SK-N-MC (cell line): ENCODE measurements around the gene SLC24A1.
"Not testable (repeated sequence)": the region's sequence is repeated elsewhere in the genome, so short reads cannot be mapped to it uniquely, and the experiment has no call there.

ENCODE experiments used
- DNase-seq: peaks from one replicate; pipeline ENCODE4 v3.0.0-alpha.2; 2011; ENCODE audit warnings: low read depth, low spot score
- H3K27ac ChIP-seq: fragments of 200-600 bp; sonication (generic); 2 replicates; pipeline ENCODE4 v1.5.1; 2016; ENCODE audit warnings: mixed run types
- H3K36me3 ChIP-seq: fragments of 200-600 bp; sonication (generic); 2 replicates; pipeline ENCODE4 v1.6.1; 2017; ENCODE audit warnings: antibody characterized with exemption, low read length, mixed read lengths; ENCODE audit not compliant: insufficient read depth
- H3K4me3 ChIP-seq: fragments of 200-600 bp; sonication (generic); 2 replicates; pipeline ENCODE4 v1.5.1; 2016
- H3K9ac ChIP-seq: fragments of 200-600 bp; sonication (generic); 2 replicates; pipeline ENCODE4 v1.8.0; 2017; ENCODE audit warnings: mixed run types, mixed read lengths; ENCODE audit not compliant: insufficient read length
- H3K9me3 ChIP-seq: fragments of 200-600 bp; sonication (generic); 2 replicates; pipeline ENCODE4 v1.6.1; 2017; ENCODE audit warnings: low read depth, mild to moderate bottlenecking, antibody characterized with exemption, low read length, moderate library complexity, mixed read lengths
- EZH2 ChIP-seq: fragments of 200-600 bp; sonication (generic); IDR thresholded peaks from one replicate; pipeline ENCODE4 v1.6.1; 2017; ENCODE audit warnings: antibody characterized with exemption
- FOXP2 ChIP-seq: optimal IDR thresholded peaks from 2 replicates; pipeline ENCODE3; 2011; ENCODE audit warnings: mild to moderate bottlenecking, moderate library complexity; ENCODE audit not compliant: insufficient read depth; ENCODE audit errors: extremely low read length, control extremely low read depth
- POLR2AphosphoS5 ChIP-seq: IDR thresholded peaks from 2 replicates; pipeline ENCODE4 v1.6.1; 2012; ENCODE audit warnings: mild to moderate bottlenecking, low read depth, low read length, borderline replicate concordance

Gene SLC24A1

DNA sequence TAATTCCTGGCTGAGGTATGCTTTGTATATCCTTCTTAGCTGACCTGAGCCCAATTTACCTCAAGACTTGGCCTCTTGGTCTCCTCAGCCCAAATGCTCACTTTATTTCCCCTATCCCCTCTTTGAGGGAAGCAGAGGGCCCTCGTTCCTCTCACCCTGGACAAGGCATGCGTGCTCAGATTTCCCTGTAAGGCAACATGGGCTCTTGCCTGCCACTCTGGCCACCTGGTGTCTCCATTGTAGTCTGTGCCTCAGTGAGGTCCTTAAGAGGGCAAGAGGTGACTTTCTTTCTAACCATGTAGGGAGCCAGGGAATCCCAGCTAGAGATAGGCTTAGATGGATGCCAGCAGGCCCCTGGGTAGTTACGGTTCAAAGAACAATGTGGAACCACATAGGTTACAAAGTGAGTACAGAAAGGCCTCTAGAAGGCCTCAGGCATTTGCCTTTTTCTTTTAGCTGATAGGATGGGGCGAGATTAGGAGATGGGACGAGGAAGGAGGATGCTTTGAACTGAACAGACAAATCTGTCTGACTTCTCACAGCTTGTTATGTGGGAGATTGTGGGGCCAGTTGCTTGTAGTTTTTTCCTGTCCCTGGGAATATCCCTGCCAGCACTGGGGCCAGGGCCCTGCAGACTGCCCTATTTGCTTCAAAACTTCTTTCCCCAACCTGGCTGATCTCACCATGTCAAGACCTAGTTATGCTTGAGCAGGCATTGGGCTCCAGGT lies 9.7 kb upstream of the SLC24A1 start:
- no peak for DNase-seq
- no peak overlapping the region for H3K27ac ChIP-seq
- no peaks in the 10 kb centered on the region for H3K36me3 ChIP-seq
- no peaks in the 10 kb centered on the region for H3K9me3 ChIP-seq
- TF ChIP-seq EZH2 (no peak), FOXP2 (no peak), POLR2AphosphoS5 (no peak)
- H3K4me3 ChIP-seq: peak overlapping the region; percentile 94
- peak overlapping the region; percentile 96 for H3K9ac ChIP-seq

DNA sequence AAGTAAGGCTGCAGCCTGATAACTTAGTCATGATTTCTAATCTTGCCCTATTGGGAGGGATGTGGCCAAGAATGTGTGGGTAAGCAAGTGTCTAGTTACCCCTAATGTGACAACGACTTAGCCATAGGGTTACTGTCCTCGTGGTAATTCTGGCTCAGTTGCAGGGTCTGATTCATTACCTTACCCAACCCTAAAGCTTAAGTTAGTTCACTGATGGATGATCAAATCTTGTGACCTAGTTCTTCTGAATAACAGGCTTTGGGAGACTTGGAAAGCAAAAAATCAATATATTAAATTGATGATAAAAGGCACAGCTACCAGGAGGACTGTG lies 9.2 kb upstream of the SLC24A1 start:
- Histone ChIP-seq H3K36me3 (no peaks in the 10 kb centered on the region), H3K4me3 (no peak overlapping the region), H3K27ac (no peak overlapping the region), H3K9me3 (no peaks in the 10 kb centered on the region), H3K9ac (no peak overlapping the region)
- DNase-seq: no peak
- no peak for TF ChIP-seq EZH2
- TF ChIP-seq POLR2AphosphoS5: no peak
- TF ChIP-seq FOXP2: no peak

DNA sequence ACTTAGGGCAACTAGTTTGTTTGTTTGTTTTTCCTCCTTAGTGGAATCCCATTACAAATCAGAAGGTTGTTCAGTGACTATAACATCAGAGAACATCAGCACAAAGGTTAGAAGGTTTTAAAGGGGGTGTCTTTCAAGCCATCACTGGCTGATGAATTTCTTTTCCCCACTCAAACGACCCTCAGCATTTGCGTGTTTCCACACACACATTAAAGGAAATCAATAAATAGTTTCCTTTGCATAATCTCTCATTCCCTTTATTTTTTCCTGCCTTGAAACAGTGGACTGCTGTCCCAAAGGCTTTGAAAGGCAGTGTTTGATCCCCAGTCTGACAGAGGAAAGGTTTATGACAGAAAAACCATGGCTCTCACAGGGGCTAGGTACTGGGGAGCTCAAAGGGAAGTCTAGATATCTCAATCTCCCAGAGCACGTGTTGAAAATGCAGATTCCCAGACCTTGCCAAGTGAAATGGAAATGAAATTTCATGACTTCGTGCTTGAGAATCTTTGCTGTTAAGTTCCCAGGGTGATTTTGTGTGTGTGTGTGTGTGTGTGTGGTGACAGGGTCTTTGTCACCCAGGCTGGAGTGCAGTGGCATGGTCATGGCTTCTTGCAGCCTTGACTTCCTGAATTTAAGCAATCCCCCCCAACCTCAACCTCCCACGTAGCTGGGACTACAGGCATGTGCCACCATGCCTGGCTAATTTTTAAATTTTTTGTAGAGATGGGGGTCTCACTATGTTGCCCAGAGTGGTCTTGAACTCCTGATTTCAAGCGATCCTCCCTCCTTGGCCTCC lies 8.6 kb upstream of the SLC24A1 start:
- TF ChIP-seq EZH2 (no peak), POLR2AphosphoS5 (no peak)
- no peak overlapping the region for H3K9ac ChIP-seq
- DNase-seq: no peak
- no peaks in the 10 kb centered on the region for H3K36me3 ChIP-seq
- H3K9me3 ChIP-seq: no peaks in the 10 kb centered on the region
- no peak overlapping the region for H3K27ac ChIP-seq
- no peak overlapping the region for H3K4me3 ChIP-seq

DNA sequence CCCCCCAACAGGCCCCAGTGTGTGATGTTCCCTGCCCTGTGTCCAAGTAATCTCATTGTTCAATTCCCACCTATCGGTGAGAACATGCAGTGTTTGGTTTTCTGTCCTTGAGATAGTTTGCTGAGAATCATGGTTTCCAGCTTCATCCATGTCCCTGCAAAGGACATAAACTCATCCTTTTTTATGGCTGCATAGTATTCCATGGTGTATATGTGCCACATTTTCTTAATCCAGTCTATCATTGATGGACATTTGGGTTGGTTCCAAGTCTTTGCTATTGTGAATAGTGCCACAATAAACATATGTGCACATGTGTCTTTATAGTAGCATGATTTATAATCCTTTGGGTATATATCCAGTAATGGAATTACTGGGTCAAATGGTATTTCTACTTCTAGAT lies 5.9 kb upstream of the SLC24A1 start:
- not testable (repeated sequence) for H3K9me3 ChIP-seq, H3K9ac ChIP-seq, H3K4me3 ChIP-seq, H3K36me3 ChIP-seq, H3K27ac ChIP-seq, DNase-seq

DNA sequence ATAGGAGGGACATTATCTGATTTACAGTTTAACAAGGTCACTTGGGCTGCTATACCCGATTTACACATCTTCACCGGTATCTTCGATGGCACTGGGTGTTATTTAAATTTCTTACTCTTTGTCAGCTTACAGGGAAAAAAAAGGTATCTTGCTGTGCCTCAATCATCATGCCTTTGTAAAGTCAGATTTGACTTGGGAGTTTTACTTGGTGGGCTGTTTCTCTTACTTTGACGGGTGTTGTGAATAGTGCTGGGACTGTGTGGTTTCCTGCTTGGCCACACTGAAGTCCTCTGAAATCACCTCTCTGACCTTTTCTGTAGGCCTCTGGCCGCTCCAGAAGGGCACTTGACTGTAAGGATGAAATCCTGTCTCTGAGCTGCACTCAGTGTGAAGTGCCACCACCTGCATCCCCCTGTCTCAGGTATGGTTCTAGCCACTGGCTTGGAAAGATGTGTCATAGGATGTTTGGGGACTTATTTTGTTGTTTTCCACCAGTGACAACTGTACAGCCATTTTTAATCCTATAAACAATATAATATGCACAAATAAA lies 3.1 kb upstream of the SLC24A1 start:
- H3K36me3 ChIP-seq: no peaks in the 10 kb centered on the region
- H3K4me3 ChIP-seq: no peak overlapping the region
- DNase-seq: no peak
- no peaks in the 10 kb centered on the region for H3K9me3 ChIP-seq
- no peak overlapping the region for H3K27ac ChIP-seq
- no peak overlapping the region for H3K9ac ChIP-seq
- TF ChIP-seq EZH2 (no peak), FOXP2 (no peak), POLR2AphosphoS5 (no peak)

DNA sequence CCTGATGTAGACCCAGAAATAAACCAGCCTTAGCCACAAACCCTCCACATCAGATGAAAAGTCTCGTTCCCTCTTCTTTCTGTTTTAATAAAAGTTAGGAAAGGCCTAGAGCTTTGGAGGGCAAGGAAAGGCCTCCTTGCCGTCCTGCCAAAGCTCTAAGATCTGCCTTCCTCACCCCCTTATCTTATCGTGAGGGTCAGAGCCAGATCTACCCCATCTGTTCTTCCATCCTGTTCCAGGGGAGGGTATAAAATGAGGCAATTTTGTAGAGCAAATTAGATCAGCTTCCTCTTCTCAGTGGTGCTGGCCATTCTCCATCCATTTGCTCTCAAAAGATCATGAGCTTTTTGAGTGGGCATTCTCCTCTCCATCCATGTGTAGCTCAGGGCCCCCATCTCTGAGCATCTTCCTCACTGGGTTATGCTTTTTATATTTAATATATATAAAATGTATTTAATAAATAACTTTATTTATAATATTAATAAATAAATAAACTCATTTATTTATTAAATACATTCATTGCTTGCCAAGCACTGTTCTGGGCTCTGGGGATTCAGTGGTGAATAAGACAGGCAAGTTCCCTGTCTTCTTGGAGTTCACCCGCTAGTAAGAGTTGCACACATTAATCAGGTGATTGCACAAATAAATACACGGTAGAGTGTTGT lies 2.0 kb upstream of the SLC24A1 start:
- TF ChIP-seq EZH2: no peak
- no peak for TF ChIP-seq FOXP2
- no peak for TF ChIP-seq POLR2AphosphoS5
- no peak overlapping the region for H3K4me3 ChIP-seq
- H3K36me3 ChIP-seq: no peaks in the 10 kb centered on the region
- no peak for DNase-seq
- H3K9ac ChIP-seq: no peak overlapping the region
- no peaks in the 10 kb centered on the region for H3K9me3 ChIP-seq
- no peak overlapping the region for H3K27ac ChIP-seq

DNA sequence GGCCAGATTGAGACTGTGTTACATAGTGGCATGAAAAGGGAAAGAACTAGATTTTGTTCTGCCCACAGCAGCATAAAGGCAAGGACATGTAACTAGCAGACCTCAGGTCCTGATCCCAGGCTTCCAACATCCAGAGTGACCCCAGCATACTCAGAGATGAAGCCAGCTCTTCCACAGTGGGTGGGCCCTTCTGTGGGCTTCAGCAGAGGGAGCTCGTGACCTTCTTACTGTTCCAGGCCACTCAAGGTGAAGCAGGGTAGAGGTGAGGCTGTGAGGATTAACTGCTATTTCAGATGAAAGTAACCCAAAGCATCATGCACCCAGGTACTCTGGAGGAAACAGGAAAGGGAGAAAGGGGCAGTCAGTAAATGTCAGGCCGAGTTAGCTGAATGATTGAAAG lies 905 bp upstream of the SLC24A1 start:
- no peak for TF ChIP-seq EZH2
- DNase-seq: no peak
- H3K9me3 ChIP-seq: no peaks in the 10 kb centered on the region

DNA sequence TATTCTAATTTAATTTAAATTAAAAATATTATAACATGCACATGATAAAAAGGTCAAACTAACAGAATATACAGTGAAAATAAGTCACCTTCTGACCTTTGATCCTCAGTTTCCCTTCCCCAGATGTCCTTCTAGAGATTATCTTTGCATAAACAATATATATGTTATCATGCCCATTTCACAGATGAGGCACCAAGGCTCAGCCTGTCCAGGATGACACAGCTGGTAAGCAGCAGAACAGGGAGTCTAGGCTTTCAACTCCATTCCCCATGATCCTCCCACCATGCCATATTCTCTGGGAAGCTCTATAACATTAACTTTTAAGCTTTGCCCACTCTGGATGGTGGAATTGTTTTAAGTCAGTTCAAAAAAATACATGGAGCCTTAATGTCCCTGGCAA lies 1.4 kb downstream of the SLC24A1 start:
- TF ChIP-seq EZH2 (no peak), POLR2AphosphoS5 (no peak), FOXP2 (no peak)
- no peak for DNase-seq
- Histone ChIP-seq H3K9ac (no peak overlapping the region), H3K4me3 (no peak overlapping the region), H3K36me3 (no peaks in the 10 kb centered on the region), H3K9me3 (no peaks in the 10 kb centered on the region), H3K27ac (no peak overlapping the region)

More for the DNA sequence above, 905 bp upstream of the SLC24A1 start:
- H3K27ac ChIP-seq: no peak overlapping the region
- no peak overlapping the region for H3K4me3 ChIP-seq
- H3K36me3 ChIP-seq: no peaks in the 10 kb centered on the region
- no peak overlapping the region for H3K9ac ChIP-seq

DNA sequence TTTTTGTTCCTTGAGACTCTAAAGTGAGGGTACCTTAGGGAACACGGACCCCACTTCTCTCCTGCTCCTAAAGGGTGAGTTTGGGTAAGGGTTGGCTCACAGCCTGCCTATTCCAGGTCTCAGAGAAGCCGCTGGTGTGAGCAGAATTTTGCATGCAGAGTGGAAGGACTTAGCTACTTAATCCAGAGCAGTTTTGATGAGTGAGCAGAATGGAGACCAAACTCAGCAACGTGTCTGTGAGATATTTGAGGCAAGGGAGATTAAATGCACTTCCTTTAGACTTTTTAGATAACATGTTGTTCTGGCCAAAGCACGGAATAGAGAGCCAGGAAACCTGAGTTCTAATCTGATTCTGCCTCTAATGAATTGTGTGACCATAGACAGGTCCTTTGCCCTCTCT lies 5.1 kb downstream of the SLC24A1 start:
- Histone ChIP-seq H3K36me3 (no peaks in the 10 kb centered on the region), H3K27ac (no peak overlapping the region), H3K9ac (no peak overlapping the region), H3K9me3 (no peaks in the 10 kb centered on the region), H3K4me3 (no peak overlapping the region)
- TF ChIP-seq FOXP2 (no peak), EZH2 (no peak), POLR2AphosphoS5 (no peak)
- DNase-seq: no peak
